ENCODE data around the gene FAM228A. TPM values are rescaled to one million over a fixed set of nuclear protein-coding genes. Genes with fewer than 3 reads are reported as not detected.

Gene FAM228A
- total RNA-seq, 5 donors from 2014 or later (not counting 1 experiment from before 2014, with no cell fraction given): 0.20 to 0.70 (median 0.40) TPM; not detected in 1

- DNase-seq: no peak
- ChIA-PET POLR2A (no interaction called here), CTCF (no interaction called here)
- Histone ChIP-seq H3K4me1 (ENCODE audit: control insufficient read depth in 1 of 2, extremely low read depth in 1 of 2, insufficient read depth in 2 of 2, low read length in 2 of 2) (no peaks in the 10 kb centered on the region), H3K4me3 (ENCODE audit: control insufficient read depth in 1 of 2, extremely low read depth in 1 of 2, low read length in 1 of 2) (no peak overlapping the region), H3K9me3 (no peaks in the 10 kb centered on the region), H3K27ac (ENCODE audit: low read length) (no peak overlapping the region), H3K36me3 (ENCODE audit: control insufficient read depth in 2 of 2, extremely low read depth in 1 of 2, insufficient read depth in 1 of 2, low read length in 1 of 2) (no peaks in the 10 kb centered on the region), H3K27me3 (replicated peaks in 1 of 2; ENCODE audit: control insufficient read depth in 2 of 2, extremely low read depth in 1 of 2, insufficient read depth in 2 of 2, low read length in 1 of 2) (no peaks in the 10 kb centered on the region)
- Mint-ChIP-seq H3K36me3 (peaks cover 41% of the 10 kb centered on the region), H3K4me3 (no peak overlapping the region), H3K4me1 (no peaks in the 10 kb centered on the region), H3K9me3 (peaks cover 6 to 8% (median 8%) of the 10 kb centered on the region in 3 donors), H3K27me3 (no peaks in the 10 kb centered on the region), H3K27ac (no peak overlapping the region)
- ATAC-seq (replicated peaks in 1 of 4): no peak
- no CpG with 5 or more reads among the region's 4 CpGs for WGBS (ENCODE audit: insufficient coverage)
Measured at GRCh38 chr2:24153478-24153877, 21.4 kb upstream of the FAM228A start.

- Histone ChIP-seq H3K4me1 (ENCODE audit: control insufficient read depth in 1 of 2, extremely low read depth in 1 of 2, insufficient read depth in 2 of 2, low read length in 2 of 2) (no peaks in the 10 kb centered on the region), H3K27ac (ENCODE audit: low read length) (no peak overlapping the region), H3K4me3 (ENCODE audit: control insufficient read depth in 1 of 2, extremely low read depth in 1 of 2, low read length in 1 of 2) (no peak overlapping the region), H3K9me3 (no peaks in the 10 kb centered on the region), H3K36me3 (ENCODE audit: control insufficient read depth in 2 of 2, extremely low read depth in 1 of 2, insufficient read depth in 1 of 2, low read length in 1 of 2) (no peaks in the 10 kb centered on the region), H3K27me3 (replicated peaks in 1 of 2; ENCODE audit: control insufficient read depth in 2 of 2, extremely low read depth in 1 of 2, insufficient read depth in 2 of 2, low read length in 1 of 2) (no peaks in the 10 kb centered on the region)
- Mint-ChIP-seq H3K36me3 (peaks cover 36% of the 10 kb centered on the region), H3K9me3 (peaks cover 0 to 4% (median 0%) of the 10 kb centered on the region in 3 donors), H3K27ac (no peak overlapping the region), H3K27me3 (no peaks in the 10 kb centered on the region), H3K4me3 (no peak overlapping the region), H3K4me1 (no peaks in the 10 kb centered on the region)
- CTCF ChIA-PET: no interaction called here
- ATAC-seq (replicated peaks in 1 of 4): no peak
- 88% methylated on average over 1 of the region's 5 CpGs for WGBS (ENCODE audit: insufficient coverage)
- DNase-seq: no peak
- POLR2A ChIA-PET: no interaction called here
Measured at GRCh38 chr2:24158131-24158530, 16.7 kb upstream of the FAM228A start.

GRCh38 chr2:24159708-24160107, 15.1 kb upstream of the FAM228A start:
- Mint-ChIP-seq H3K4me1 (no peaks in the 10 kb centered on the region), H3K4me3 (no peak overlapping the region), H3K36me3 (peaks cover 31% of the 10 kb centered on the region), H3K27me3 (no peaks in the 10 kb centered on the region), H3K9me3 (peaks cover 0 to 4% (median 0%) of the 10 kb centered on the region in 3 donors), H3K27ac (no peak overlapping the region)
- no peak overlapping the region for H3K4me3 ChIP-seq (ENCODE audit: control insufficient read depth in 1 of 2, extremely low read depth in 1 of 2, low read length in 1 of 2)
- no peaks in the 10 kb centered on the region for H3K36me3 ChIP-seq (ENCODE audit: control insufficient read depth in 2 of 2, extremely low read depth in 1 of 2, insufficient read depth in 1 of 2, low read length in 1 of 2)
- DNase-seq (no peak), ATAC-seq (replicated peaks in 1 of 4) (no peak)
- no peak overlapping the region for H3K27ac ChIP-seq (ENCODE audit: low read length)
- H3K9me3 ChIP-seq: no peaks in the 10 kb centered on the region
- CTCF ChIA-PET: no interaction called here
- no CpG with 5 or more reads among the region's 4 CpGs for WGBS (ENCODE audit: insufficient coverage)
- POLR2A ChIA-PET: no interaction called here
- no peaks in the 10 kb centered on the region for H3K27me3 ChIP-seq (replicated peaks in 1 of 2; ENCODE audit: control insufficient read depth in 2 of 2, extremely low read depth in 1 of 2, insufficient read depth in 2 of 2, low read length in 1 of 2)
- H3K4me1 ChIP-seq (ENCODE audit: control insufficient read depth in 1 of 2, extremely low read depth in 1 of 2, insufficient read depth in 2 of 2, low read length in 2 of 2): no peaks in the 10 kb centered on the region

GRCh38 chr2:24160761-24161160, 14.1 kb upstream of the FAM228A start:
- ATAC-seq (replicated peaks in 1 of 4) (no peak), DNase-seq (no peak)
- peaks cover 29% of the 10 kb centered on the region for H3K36me3 Mint-ChIP-seq
- no peaks in the 10 kb centered on the region for H3K4me1 ChIP-seq (ENCODE audit: control insufficient read depth in 1 of 2, extremely low read depth in 1 of 2, insufficient read depth in 2 of 2, low read length in 2 of 2)
- H3K36me3 ChIP-seq (ENCODE audit: control insufficient read depth in 2 of 2, extremely low read depth in 1 of 2, insufficient read depth in 1 of 2, low read length in 1 of 2): no peaks in the 10 kb centered on the region
- no peaks in the 10 kb centered on the region for H3K27me3 Mint-ChIP-seq
- no peak overlapping the region for H3K27ac Mint-ChIP-seq
- peaks cover 0 to 4% (median 0%) of the 10 kb centered on the region in 3 donors for H3K9me3 Mint-ChIP-seq
- no peak overlapping the region for H3K27ac ChIP-seq (ENCODE audit: low read length)
- H3K4me3 Mint-ChIP-seq: no peak overlapping the region
- no peaks in the 10 kb centered on the region for H3K27me3 ChIP-seq (replicated peaks in 1 of 2; ENCODE audit: control insufficient read depth in 2 of 2, extremely low read depth in 1 of 2, insufficient read depth in 2 of 2, low read length in 1 of 2)
- ChIA-PET POLR2A (interaction anchor here in 1 of 2 donors (0.5 kb wide), 1 partner anchor 170 kb away, joined by 4 read pairs; no protein-coding TSS in a partner anchor), CTCF (interaction anchor here in 1 of 2 donors (1.4 kb wide), 1 partner anchor 337 kb away, joined by 3 read pairs; no protein-coding TSS in a partner anchor)
- H3K4me1 Mint-ChIP-seq: no peaks in the 10 kb centered on the region
- H3K9me3 ChIP-seq: no peaks in the 10 kb centered on the region
- H3K4me3 ChIP-seq (ENCODE audit: control insufficient read depth in 1 of 2, extremely low read depth in 1 of 2, low read length in 1 of 2): no peak overlapping the region

GRCh38 chr2:24162494-24162893, 12.4 kb upstream of the FAM228A start:
- Histone ChIP-seq H3K4me1 (ENCODE audit: control insufficient read depth in 1 of 2, extremely low read depth in 1 of 2, insufficient read depth in 2 of 2, low read length in 2 of 2) (no peaks in the 10 kb centered on the region), H3K9me3 (no peaks in the 10 kb centered on the region), H3K4me3 (ENCODE audit: control insufficient read depth in 1 of 2, extremely low read depth in 1 of 2, low read length in 1 of 2) (no peak overlapping the region), H3K36me3 (ENCODE audit: control insufficient read depth in 2 of 2, extremely low read depth in 1 of 2, insufficient read depth in 1 of 2, low read length in 1 of 2) (no peaks in the 10 kb centered on the region), H3K27me3 (replicated peaks in 1 of 2; ENCODE audit: control insufficient read depth in 2 of 2, extremely low read depth in 1 of 2, insufficient read depth in 2 of 2, low read length in 1 of 2) (no peaks in the 10 kb centered on the region), H3K27ac (ENCODE audit: low read length) (no peak overlapping the region)
- DNase-seq (no peak), ATAC-seq (replicated peaks in 1 of 4) (no peak)
- H3K4me3 Mint-ChIP-seq: no peak overlapping the region
- peaks cover 25% of the 10 kb centered on the region for H3K36me3 Mint-ChIP-seq
- POLR2A ChIA-PET: no interaction called here
- H3K4me1 Mint-ChIP-seq: no peaks in the 10 kb centered on the region
- no peaks in the 10 kb centered on the region for H3K27me3 Mint-ChIP-seq
- CTCF ChIA-PET: interaction anchor here in 1 of 2 donors (0.8 to 0.9 kb wide), 2 partner anchors 183 to 338 kb away, joined by 3 to 5 read pairs; no protein-coding TSS in a partner anchor
- no peak overlapping the region for H3K27ac Mint-ChIP-seq
- H3K9me3 Mint-ChIP-seq: peaks cover 0 to 4% (median 0%) of the 10 kb centered on the region in 3 donors
- WGBS (ENCODE audit: insufficient coverage): no CpG with 5 or more reads among the region's 1 CpG

- CTCF ChIA-PET: interaction anchor here in 1 of 2 donors (0.8 to 0.9 kb wide), 2 partner anchors 184 to 339 kb away, joined by 3 to 5 read pairs; no protein-coding TSS in a partner anchor
- Histone ChIP-seq H3K9me3 (no peaks in the 10 kb centered on the region), H3K36me3 (ENCODE audit: control insufficient read depth in 2 of 2, extremely low read depth in 1 of 2, insufficient read depth in 1 of 2, low read length in 1 of 2) (no peaks in the 10 kb centered on the region), H3K4me3 (ENCODE audit: control insufficient read depth in 1 of 2, extremely low read depth in 1 of 2, low read length in 1 of 2) (no peak overlapping the region), H3K4me1 (ENCODE audit: control insufficient read depth in 1 of 2, extremely low read depth in 1 of 2, insufficient read depth in 2 of 2, low read length in 2 of 2) (no peaks in the 10 kb centered on the region), H3K27me3 (replicated peaks in 1 of 2; ENCODE audit: control insufficient read depth in 2 of 2, extremely low read depth in 1 of 2, insufficient read depth in 2 of 2, low read length in 1 of 2) (no peaks in the 10 kb centered on the region), H3K27ac (ENCODE audit: low read length) (no peak overlapping the region)
- Mint-ChIP-seq H3K4me3 (no peak overlapping the region), H3K27ac (no peak overlapping the region), H3K9me3 (peaks cover 0 to 4% (median 0%) of the 10 kb centered on the region in 3 donors), H3K27me3 (no peaks in the 10 kb centered on the region), H3K4me1 (no peaks in the 10 kb centered on the region), H3K36me3 (peaks cover 26% of the 10 kb centered on the region)
- 44% methylated on average over 1 of the region's 3 CpGs for WGBS (ENCODE audit: insufficient coverage)
- POLR2A ChIA-PET: no interaction called here
- no peak for ATAC-seq (replicated peaks in 1 of 4)
- DNase-seq: no peak
Measured at GRCh38 chr2:24163186-24163585, 11.7 kb upstream of the FAM228A start.

- ATAC-seq (replicated peaks in 1 of 4): no peak
- ChIA-PET CTCF (interaction anchor here in 1 of 2 donors (0.8 to 1.1 kb wide), 2 partner anchors 184 to 339 kb away, joined by 3 to 4 read pairs; no protein-coding TSS in a partner anchor), POLR2A (no interaction called here)
- Histone ChIP-seq H3K4me3 (ENCODE audit: control insufficient read depth in 1 of 2, extremely low read depth in 1 of 2, low read length in 1 of 2) (no peak overlapping the region), H3K4me1 (ENCODE audit: control insufficient read depth in 1 of 2, extremely low read depth in 1 of 2, insufficient read depth in 2 of 2, low read length in 2 of 2) (no peaks in the 10 kb centered on the region), H3K27me3 (replicated peaks in 1 of 2; ENCODE audit: control insufficient read depth in 2 of 2, extremely low read depth in 1 of 2, insufficient read depth in 2 of 2, low read length in 1 of 2) (no peaks in the 10 kb centered on the region), H3K9me3 (no peaks in the 10 kb centered on the region), H3K27ac (ENCODE audit: low read length) (no peak overlapping the region), H3K36me3 (ENCODE audit: control insufficient read depth in 2 of 2, extremely low read depth in 1 of 2, insufficient read depth in 1 of 2, low read length in 1 of 2) (no peaks in the 10 kb centered on the region)
- Mint-ChIP-seq H3K4me3 (no peak overlapping the region), H3K27me3 (no peaks in the 10 kb centered on the region), H3K36me3 (peaks cover 26% of the 10 kb centered on the region), H3K9me3 (peaks cover 0 to 4% (median 0%) of the 10 kb centered on the region in 3 donors), H3K4me1 (no peaks in the 10 kb centered on the region), H3K27ac (no peak overlapping the region)
- no CpG with 5 or more reads among the region's 2 CpGs for WGBS (ENCODE audit: insufficient coverage)
- no peak for DNase-seq
Measured at GRCh38 chr2:24163601-24164000, 11.3 kb upstream of the FAM228A start.
